GM12878 (cell line): ENCODE measurements around the gene GLMP. TPM values are rescaled to one million over a fixed set of nuclear protein-coding genes. Genes with fewer than 3 reads are reported as not detected.

ENCODE experiments used
- ATAC-seq: fragments of 200-7000 bp; cut with Tn5 transposase; 3 replicates; pipeline ENCODE4 v1.9.1; 2020; ENCODE audit warnings: mild to moderate bottlenecking, moderate library complexity
- BruUV-seq: library from RNA; stranded (reverse); fragments of 400-500 nt; replicated peaks from 2 replicates; lab custom pipeline; 2021; lab: Mats Ljungman, UMichigan
- CTCF ChIA-PET: fragments of 300-600 bp; sonication (Branson Sonifier 250); formaldehyde crosslinking; extraction: SDS; loops from one replicate; lab custom pipeline; 2021; ENCODE audit warnings: inconsistent platforms; lab: Yijun Ruan, JAX
- POLR2A ChIA-PET: fragments of 350-600 bp; formaldehyde crosslinking; extraction: SDS; loops from one replicate; lab custom pipeline; 2021; ENCODE audit warnings: inconsistent platforms; lab: Charles Lee
- RAD21 ChIA-PET: fragments of 300-600 bp; sonication (Branson Sonifier 250); formaldehyde crosslinking; loops from one replicate; lab custom pipeline; 2023; ENCODE audit warnings: antibody characterized with exemption; ENCODE audit not compliant: unreplicated experiment; lab: Charles Lee
- SMC1A ChIA-PET: fragments of 300-600 bp; sonication (Branson Sonifier 250); formaldehyde crosslinking; loops from one replicate; lab custom pipeline; 2023; ENCODE audit not compliant: unreplicated experiment, uncharacterized antibody; lab: Charles Lee
- DNase-seq: peaks from one replicate; pipeline ENCODE4 v3.0.0-alpha.2; 2011; ENCODE audit warnings: low read depth, low spot score
- FAIRE-seq: peaks from 3 replicates; lab custom pipeline; 2011; peaks lifted over from hg19 to GRCh38; lab: Jason Lieb, UNC
- H2AFZ ChIP-seq: 2 replicates; pipeline ENCODE4 v1.6.0; 2011; ENCODE audit warnings: low read depth, low read length, control low read depth; ENCODE audit not compliant: control insufficient read depth
- H3K27ac ChIP-seq: 2 replicates; pipeline ENCODE4 v1.5.1; 2011; ENCODE audit warnings: control low read depth; ENCODE audit not compliant: control insufficient read depth, insufficient read depth
- H3K27me3 ChIP-seq, 2 experiments: replicated peaks in 1 of 2; 2 replicates each; pipeline versions ENCODE4 v1.6.0 to v1.6.1; 2011; ENCODE audit warnings: low read length in 1 of 2; ENCODE audit not compliant: control insufficient read depth in 2 of 2, insufficient read depth in 2 of 2
- H3K36me3 ChIP-seq, 2 experiments: 2 replicates each; pipeline ENCODE4 v1.5.1; 2011; ENCODE audit warnings: low read length in 1 of 2; ENCODE audit not compliant: control insufficient read depth in 2 of 2, insufficient read depth in 2 of 2
- H3K4me1 ChIP-seq: 2 replicates; pipeline ENCODE4 v1.6.1; 2011; ENCODE audit warnings: mild to moderate bottlenecking, low read length, moderate library complexity, mixed read lengths; ENCODE audit not compliant: control insufficient read depth, insufficient read depth
- H3K4me2 ChIP-seq: 2 replicates; pipeline ENCODE4 v1.6.0; 2011; ENCODE audit warnings: control low read depth; ENCODE audit not compliant: control insufficient read depth, insufficient read depth
- H3K4me3 ChIP-seq: fragments of 200-600 bp; sonication (generic); 2 replicates; pipeline ENCODE4 v1.5.1; 2016
- H3K79me2 ChIP-seq: 2 replicates; pipeline ENCODE4 v1.6.0; 2011; ENCODE audit warnings: low read length; ENCODE audit not compliant: control insufficient read depth, insufficient read depth
- H3K9ac ChIP-seq: 2 replicates; pipeline ENCODE4 v1.8.0; 2011; ENCODE audit warnings: low read length, control low read depth, mixed read lengths; ENCODE audit not compliant: control insufficient read depth, insufficient read depth
- H3K9me3 ChIP-seq: replicated peaks from 3 replicates; pipeline ENCODE4 v1.5.1; 2011; ENCODE audit warnings: mild to moderate bottlenecking, low read length; ENCODE audit not compliant: control insufficient read depth, insufficient read depth
- H4K20me1 ChIP-seq: 2 replicates; pipeline ENCODE4 v1.6.0; 2011; ENCODE audit not compliant: control insufficient read depth, insufficient read depth
- ATF2 ChIP-seq: IDR thresholded peaks from 2 replicates; pipeline ENCODE4 v1.6.1; 2012; ENCODE audit warnings: low read length, inconsistent platforms
- BMI1 ChIP-seq: fragments of 450-650 bp; IDR thresholded peaks from 2 replicates; pipeline ENCODE4 v1.6.1; 2016; ENCODE audit warnings: mild to moderate bottlenecking, moderate library complexity, borderline replicate concordance
- CBFB ChIP-seq: IDR thresholded peaks from 2 replicates; pipeline ENCODE4 v1.6.1; 2016; ENCODE audit warnings: antibody characterized with exemption, low read depth
- CHD1 ChIP-seq: IDR thresholded peaks from 2 replicates; pipeline ENCODE4 v1.6.1; 2012; ENCODE audit warnings: low read depth, low read length, improper control_type of control experiment
- EED ChIP-seq: sonication (generic); IDR thresholded peaks from 2 replicates; pipeline ENCODE4 v1.6.1; 2016; ENCODE audit warnings: antibody characterized with exemption, low read depth
- EGR1 ChIP-seq, 2 experiments: IDR thresholded peaks; 1 replicate in 1 of 2; 2 replicates in 1 of 2; pipeline ENCODE4 v1.6.1; 2011 to 2012; ENCODE audit warnings: low read depth in 2 of 2, low read length in 2 of 2, borderline replicate concordance in 1 of 2, mild to moderate bottlenecking in 1 of 2, moderate library complexity in 1 of 2
- IRF4 ChIP-seq: IDR thresholded peaks from 2 replicates; pipeline ENCODE4 v1.6.1; 2011; ENCODE audit warnings: low read depth, low read length
- KDM1A ChIP-seq: fragments of 200-600 bp; sonication (generic); IDR thresholded peaks from 2 replicates; pipeline ENCODE4 v1.6.1; 2016; ENCODE audit warnings: borderline replicate concordance
- MXI1 ChIP-seq: fragments of 150-350 bp; IDR thresholded peaks from 2 replicates; pipeline ENCODE4 v1.6.1; 2011; ENCODE audit warnings: low read depth, mild to moderate bottlenecking, inconsistent platforms, low read length, improper control_type of control experiment
- NBN ChIP-seq: fragments of 450-650 bp; IDR thresholded peaks from 2 replicates; pipeline ENCODE4 v1.6.1; 2016
- NR2C1 ChIP-seq: fragments of 450-650 bp; IDR thresholded peaks from 2 replicates; pipeline ENCODE4 v1.6.1; 2017; ENCODE audit warnings: antibody characterized with exemption, mild to moderate bottlenecking, moderate library complexity
- POLR2AphosphoS5 ChIP-seq: IDR thresholded peaks from 2 replicates; pipeline ENCODE4 v1.6.1; 2011; ENCODE audit warnings: mild to moderate bottlenecking, low read length, inconsistent platforms
- SRF ChIP-seq, 2 experiments: IDR thresholded peaks; 2 replicates each; pipeline ENCODE4 v1.6.1; 2011; ENCODE audit warnings: low read depth in 2 of 2, low read length in 2 of 2, mild to moderate bottlenecking in 1 of 2, moderate library complexity in 1 of 2
- SUPT20H ChIP-seq: IDR thresholded peaks from 2 replicates; pipeline ENCODE4 v1.6.1; 2011; ENCODE audit warnings: low read depth, mild to moderate bottlenecking, low read length, moderate library complexity, borderline replicate concordance; ENCODE audit not compliant: control insufficient read depth
- TARDBP ChIP-seq: IDR thresholded peaks from 2 replicates; pipeline ENCODE4 v1.6.1; 2016; ENCODE audit warnings: borderline replicate concordance
- TBL1XR1 ChIP-seq: IDR thresholded peaks from 2 replicates; pipeline ENCODE4 v1.6.1; 2012; ENCODE audit warnings: low read depth, low read length, improper control_type of control experiment
- TCF7 ChIP-seq: IDR thresholded peaks from 2 replicates; pipeline ENCODE4 v1.6.1; 2014; ENCODE audit warnings: antibody characterized with exemption, borderline replicate concordance
- WGBS: methylation state at CpG from one replicate; pipeline ENCODE4 v1.1.6; 2016; ENCODE audit warnings: low lambda C conversion rate; ENCODE audit not compliant: insufficient replicate concordance, insufficient coverage; ENCODE audit errors: missing lambda C conversion rate; 5-methylcytosine and 5-hydroxymethylcytosine counted together
- in situ Hi-C: fragments of 300-500 bp; cut with MboI; formaldehyde crosslinking; loops from 9 replicates; pipeline ENCODE4 v1.14.3; 2018; ENCODE audit warnings: mixed read lengths
- intact Hi-C: fragments of 100-400 bp; cut with micrococcal nuclease; formaldehyde crosslinking; loops from one replicate; pipeline ENCODE4 v1.14.2; 2022; ENCODE audit not compliant: unreplicated experiment
- polyA plus RNA-seq, 11 experiments: library from polyadenylated mRNA; depleted of rRNA in 4 of 11; unstranded in 6 of 11; stranded (reverse) in 5 of 11; fragments of >200 nt; fragmentation: Nextera tagmentation in 4 of 11; fragmentation: Illumina TruSeq in 1 of 11; extraction: Ambion mirVana in 4 of 11; extraction: Trizol in 1 of 11; gene quantifications; 1 replicate in 1 of 11; 2 replicates in 10 of 11; pipeline versions ENCODE4 v1.2.1 to v1.2.3, GENCODE V29; 2011 to 2016; ENCODE audit warnings: inconsistent platforms in 2 of 11, missing spikeins in 2 of 11, low read depth in 1 of 11
- total RNA-seq, 4 experiments: library from RNA; depleted of rRNA in 3 of 4; stranded (reverse); fragments of >200 nt in 3 of 4; fragmentation: Illumina TruSeq in 1 of 4; extraction: Trizol in 1 of 4; gene quantifications; 2 replicates each; pipeline versions ENCODE4 v1.2.1 to v1.2.3, GENCODE V29; 2013 to 2021
- TF ChIP-seq, protein P1 (sequence below): fragments of 450-650 bp; IDR thresholded peaks from 2 replicates; pipeline ENCODE4 v1.6.1; 2017; ENCODE audit warnings: low read depth, mild to moderate bottlenecking, moderate library complexity
- TF ChIP-seq, protein P2 (sequence below): IDR thresholded peaks from 2 replicates; pipeline ENCODE4 v1.6.1; 2012; ENCODE audit warnings: low read depth, low read length, improper control_type of control experiment
- TF ChIP-seq, protein P3 (sequence below): fragments of 450-650 bp; IDR thresholded peaks from 2 replicates; pipeline ENCODE4 v1.6.1; 2016; ENCODE audit warnings: mild to moderate bottlenecking

The GLMP gene
- total and polyA plus RNA-seq, 10 of the 15 experiments (the other 5 are each of a cell fraction or from before 2014, with no cell fraction given): 4.4 to 30.0 (median 19.5) TPM

GRCh38 chr1:156283521-156283920 lies 12.0 kb downstream of the GLMP start:
- H3K27me3 ChIP-seq: no peaks in the 10 kb centered on the region
- peak overlapping the region; percentile 84 for H3K4me2 ChIP-seq
- no peak for TF ChIP-seq POLR2AphosphoS5
- no peak for TF ChIP-seq TCF7
- TF ChIP-seq ATF2: no peak
- TF ChIP-seq, protein P1, sequence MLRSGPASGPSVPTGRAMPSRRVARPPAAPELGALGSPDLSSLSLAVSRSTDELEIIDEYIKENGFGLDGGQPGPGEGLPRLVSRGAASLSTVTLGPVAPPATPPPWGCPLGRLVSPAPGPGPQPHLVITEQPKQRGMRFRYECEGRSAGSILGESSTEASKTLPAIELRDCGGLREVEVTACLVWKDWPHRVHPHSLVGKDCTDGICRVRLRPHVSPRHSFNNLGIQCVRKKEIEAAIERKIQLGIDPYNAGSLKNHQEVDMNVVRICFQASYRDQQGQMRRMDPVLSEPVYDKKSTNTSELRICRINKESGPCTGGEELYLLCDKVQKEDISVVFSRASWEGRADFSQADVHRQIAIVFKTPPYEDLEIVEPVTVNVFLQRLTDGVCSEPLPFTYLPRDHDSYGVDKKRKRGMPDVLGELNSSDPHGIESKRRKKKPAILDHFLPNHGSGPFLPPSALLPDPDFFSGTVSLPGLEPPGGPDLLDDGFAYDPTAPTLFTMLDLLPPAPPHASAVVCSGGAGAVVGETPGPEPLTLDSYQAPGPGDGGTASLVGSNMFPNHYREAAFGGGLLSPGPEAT: no peak
- TF ChIP-seq NR2C1: no peak
- no peak for TF ChIP-seq CBFB
- TF ChIP-seq, protein P2, sequence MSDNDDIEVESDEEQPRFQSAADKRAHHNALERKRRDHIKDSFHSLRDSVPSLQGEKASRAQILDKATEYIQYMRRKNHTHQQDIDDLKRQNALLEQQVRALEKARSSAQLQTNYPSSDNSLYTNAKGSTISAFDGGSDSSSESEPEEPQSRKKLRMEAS: no peak
- TF ChIP-seq TARDBP: no peak
- TF ChIP-seq EED: no peak
- no peak for TF ChIP-seq NBN
- TF ChIP-seq IRF4: no peak
- TF ChIP-seq SRF (IDR thresholded peaks at IDR 0.05; ENCODE audit: low read depth in 2 of 2, low read length in 2 of 2): no peak
- no peak for TF ChIP-seq CHD1
- TF ChIP-seq BMI1: no peak
- TF ChIP-seq SUPT20H: no peak
- TF ChIP-seq TBL1XR1: no peak
- TF ChIP-seq, protein P3, sequence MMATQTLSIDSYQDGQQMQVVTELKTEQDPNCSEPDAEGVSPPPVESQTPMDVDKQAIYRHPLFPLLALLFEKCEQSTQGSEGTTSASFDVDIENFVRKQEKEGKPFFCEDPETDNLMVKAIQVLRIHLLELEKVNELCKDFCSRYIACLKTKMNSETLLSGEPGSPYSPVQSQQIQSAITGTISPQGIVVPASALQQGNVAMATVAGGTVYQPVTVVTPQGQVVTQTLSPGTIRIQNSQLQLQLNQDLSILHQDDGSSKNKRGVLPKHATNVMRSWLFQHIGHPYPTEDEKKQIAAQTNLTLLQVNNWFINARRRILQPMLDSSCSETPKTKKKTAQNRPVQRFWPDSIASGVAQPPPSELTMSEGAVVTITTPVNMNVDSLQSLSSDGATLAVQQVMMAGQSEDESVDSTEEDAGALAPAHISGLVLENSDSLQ: no peak
- no peak for TF ChIP-seq KDM1A
- no peak for TF ChIP-seq MXI1
- TF ChIP-seq EGR1 (IDR thresholded peaks at IDR 0.05; ENCODE audit: borderline replicate concordance in 1 of 2, low read depth in 2 of 2, low read length in 2 of 2): no peak
- TF ChIP-seq, all 136 proteins: peak for 0
- WGBS: 0% methylated on average over 1 of the region's 1 CpG
- H3K79me2 ChIP-seq: peaks cover 52% of the 10 kb centered on the region
- no peaks in the 10 kb centered on the region for H3K9me3 ChIP-seq
- ChIA-PET RAD21 (interaction anchor here (0.7 to 2.3 kb wide), 11 partner anchors 10 to 174 kb away, joined by 3 to 16 read pairs (median 4); partner anchors contain the start of genes CCT3, GLMP, PMF1 and TSACC), SMC1A (interaction anchor here (0.9 to 4.7 kb wide), 17 partner anchors 9 to 218 kb away, joined by 3 to 39 read pairs (median 4); partner anchors contain the start of genes CCT3, GLMP and TSACC), CTCF (interaction anchor here (1.0 to 7.1 kb wide), 19 partner anchors 10 to 400 kb away, joined by 3 to 58 read pairs (median 4); partner anchors contain the start of genes GLMP and UBQLN4), POLR2A (interaction anchor here (0.6 to 2.8 kb wide), 15 partner anchors 9 to 433 kb away, joined by 3 to 13 read pairs (median 4); partner anchors contain the start of genes CCT3, GLMP, NAXE and PMF1)
- no peak for FAIRE-seq
- ATAC-seq: no peak
- H3K4me3 ChIP-seq: peak overlapping the region; percentile 92
- H3K36me3 ChIP-seq: peaks cover 0 to 15% of the 10 kb centered on the region in 2 experiments; a peak in 3 of 4 replicates
- peaks cover 15% of the 10 kb centered on the region; the same call in 1 of the 2 replicates for H3K4me1 ChIP-seq
- intact Hi-C loops (loop anchor here (10.0 kb wide), 1 partner anchor 189 kb away; no protein-coding TSS in a partner anchor), in situ Hi-C loops (no loop called here)
- DNase-seq: no peak
- peak overlapping the region; percentile 86 for H3K27ac ChIP-seq
- H3K9ac ChIP-seq: peak overlapping the region; percentile 89
- H2AFZ ChIP-seq: peak overlapping the region; percentile 98
- no peaks in the 10 kb centered on the region for H4K20me1 ChIP-seq
- BruUV-seq: no TSS peak
